IMR-90 (cell line): ENCODE measurements around the gene RPH3AL. TPM values are rescaled to one million over a fixed set of nuclear protein-coding genes. Genes with fewer than 3 reads are reported as not detected.

ENCODE experiments used
- ATAC-seq: fragments of 200-7000 bp; cut with Tn5 transposase; 2 replicates; pipeline ENCODE4 v1.9.1; 2020; ENCODE audit warnings: low read depth, mild to moderate bottlenecking, moderate library complexity
- BruUV-seq: library from RNA; stranded (reverse); fragments of 400-500 nt; replicated peaks from 2 replicates; lab custom pipeline; 2021; lab: Mats Ljungman, UMichigan
- CTCF ChIA-PET: fragments of 300-600 bp; formaldehyde crosslinking; extraction: SDS; loops from one replicate; lab custom pipeline; 2021; ENCODE audit warnings: antibody characterized with exemption; lab: Yijun Ruan, JAX
- POLR2A ChIA-PET: fragments of 300-600 bp; sonication (Branson Sonifier 250); formaldehyde crosslinking; loops from one replicate; lab custom pipeline; 2022; ENCODE audit warnings: antibody characterized with exemption; ENCODE audit not compliant: unreplicated experiment; lab: Charles Lee
- DNase-seq: peaks from one replicate; pipeline ENCODE4 v3.0.0; 2013
- H2AFZ ChIP-seq: replicated peaks from 2 replicates; pipeline ENCODE3; 2013; ENCODE audit warnings: low read length, mild to moderate bottlenecking; ENCODE audit not compliant: poor library complexity
- H2AK5ac ChIP-seq: 2 replicates; pipeline ENCODE4 v1.6.1; 2013; ENCODE audit warnings: low read depth, low read length, inconsistent platforms
- H2AK9ac ChIP-seq: replicated peaks from 2 replicates; pipeline ENCODE3; 2013; ENCODE audit warnings: mild to moderate bottlenecking, low read depth, low read length, moderate library complexity; ENCODE audit not compliant: poor library complexity
- H2BK120ac ChIP-seq: 2 replicates; pipeline ENCODE4 v1.6.1; 2013; ENCODE audit warnings: low read depth, low read length, inconsistent platforms
- H2BK15ac ChIP-seq: 3 replicates; pipeline ENCODE4 v1.6.1; 2013; ENCODE audit warnings: low read depth, low read length, inconsistent platforms
- H2BK20ac ChIP-seq: 2 replicates; pipeline ENCODE4 v1.6.1; 2013; ENCODE audit warnings: low read depth, mild to moderate bottlenecking, inconsistent platforms, low read length, moderate library complexity
- H2BK5ac ChIP-seq: 2 replicates; pipeline ENCODE4 v1.6.1; 2013; ENCODE audit warnings: mild to moderate bottlenecking, low read depth, low read length, inconsistent platforms; ENCODE audit not compliant: poor library complexity, severe bottlenecking
- H3K14ac ChIP-seq: replicated peaks from 2 replicates; pipeline ENCODE4 v1.6.1; 2013; ENCODE audit warnings: low read depth, low read length, inconsistent platforms
- H3K18ac ChIP-seq: 2 replicates; pipeline ENCODE4 v1.6.1; 2013; ENCODE audit warnings: low read depth, low read length, control low read depth
- H3K23ac ChIP-seq: 2 replicates; pipeline ENCODE4 v1.6.1; 2013; ENCODE audit warnings: low read depth, low read length, inconsistent platforms
- H3K27ac ChIP-seq: 2 replicates; pipeline ENCODE4 v1.5.1; 2013; ENCODE audit warnings: mild to moderate bottlenecking, control low read depth, low read length; ENCODE audit not compliant: insufficient read depth
- H3K27me3 ChIP-seq: 2 replicates; pipeline ENCODE4 v1.6.1; 2013; ENCODE audit warnings: low read length; ENCODE audit not compliant: control insufficient read depth, insufficient read depth
- H3K36me3 ChIP-seq: 2 replicates; pipeline ENCODE4 v1.6.1; 2013; ENCODE audit warnings: low read length, mixed read lengths; ENCODE audit not compliant: control insufficient read depth, insufficient read depth
- H3K4ac ChIP-seq: 2 replicates; pipeline ENCODE4 v1.6.1; 2013; ENCODE audit warnings: low read depth, low read length, inconsistent platforms
- H3K4me1 ChIP-seq: 2 replicates; pipeline ENCODE4 v1.6.1; 2013; ENCODE audit warnings: low read length, mixed read lengths; ENCODE audit not compliant: control insufficient read depth, insufficient read depth
- H3K4me2 ChIP-seq: 2 replicates; pipeline ENCODE4 v1.6.1; 2013; ENCODE audit warnings: low read depth, mild to moderate bottlenecking, control low read depth, low read length, moderate library complexity
- H3K4me3 ChIP-seq: 2 replicates; pipeline ENCODE4 v1.5.1; 2013; ENCODE audit warnings: low read depth, mild to moderate bottlenecking, control low read depth, low read length, moderate library complexity; ENCODE audit not compliant: insufficient read depth
- H3K56ac ChIP-seq: 2 replicates; pipeline ENCODE4 v1.6.1; 2013; ENCODE audit warnings: low read length, inconsistent platforms; ENCODE audit not compliant: insufficient read depth; ENCODE audit errors: extremely low read depth
- H3K79me1 ChIP-seq, 2 experiments: 2 replicates each; pipeline ENCODE4 v1.6.1; 2013; ENCODE audit warnings: low read length in 2 of 2, inconsistent platforms in 1 of 2, low read depth in 1 of 2
- H3K9ac ChIP-seq: 2 replicates; pipeline ENCODE4 v1.6.1; 2013; ENCODE audit warnings: low read depth, low read length, control low read depth
- H3K9me1 ChIP-seq: 2 replicates; pipeline ENCODE4 v1.6.1; 2013; ENCODE audit warnings: low read length, inconsistent platforms; ENCODE audit not compliant: insufficient read depth
- H3K9me3 ChIP-seq: 2 replicates; pipeline ENCODE4 v1.6.1; 2013; ENCODE audit warnings: low read length; ENCODE audit not compliant: control insufficient read depth, insufficient read depth
- H4K20me1 ChIP-seq: 2 replicates; pipeline ENCODE4 v1.6.1; 2013; ENCODE audit warnings: low read length, inconsistent platforms; ENCODE audit not compliant: insufficient read depth
- H4K5ac ChIP-seq: 2 replicates; pipeline ENCODE4 v1.6.1; 2013; ENCODE audit warnings: mild to moderate bottlenecking, low read depth, low read length, control low read depth
- H4K8ac ChIP-seq, 2 experiments: 2 replicates each; pipeline ENCODE4 v1.6.1; 2013; ENCODE audit warnings: low read depth in 2 of 2, low read length in 2 of 2, control low read depth in 1 of 2, inconsistent platforms in 1 of 2
- H4K91ac ChIP-seq: 2 replicates; pipeline ENCODE4 v1.6.1; 2013; ENCODE audit warnings: low read depth, low read length, inconsistent platforms; ENCODE audit not compliant: insufficient read depth
- BHLHE40 ChIP-seq: fragments of 150-350 bp; IDR thresholded peaks from 2 replicates; pipeline ENCODE4 v1.6.1; 2016; ENCODE audit warnings: mild to moderate bottlenecking, low read depth, low read length
- CEBPB ChIP-seq: IDR thresholded peaks from 2 replicates; pipeline ENCODE4 v1.6.1; 2012; ENCODE audit warnings: low read depth, low read length, improper control_type of control experiment
- CHD1 ChIP-seq: IDR thresholded peaks from 2 replicates; pipeline ENCODE4 v1.6.1; 2012; ENCODE audit warnings: low read depth, low read length, improper control_type of control experiment
- CTCF ChIP-seq: conservative IDR thresholded peaks from 2 replicates; pipeline ENCODE4 v1.5.1; 2012; ENCODE audit warnings: mild to moderate bottlenecking, low read depth, low read length, improper control_type of control experiment
- ELK1 ChIP-seq: fragments of 150-350 bp; IDR thresholded peaks from 2 replicates; pipeline ENCODE4 v1.6.1; 2016; ENCODE audit warnings: low read depth, mild to moderate bottlenecking, low read length, moderate library complexity, borderline replicate concordance
- FOS ChIP-seq: fragments of 150-350 bp; IDR thresholded peaks from 2 replicates; pipeline ENCODE4 v1.6.1; 2016; ENCODE audit warnings: low read depth, low read length
- MAFK ChIP-seq: IDR thresholded peaks from 2 replicates; pipeline ENCODE4 v1.6.1; 2012; ENCODE audit warnings: low read depth, low read length, improper control_type of control experiment
- MAZ ChIP-seq: IDR thresholded peaks from 2 replicates; pipeline ENCODE4 v1.6.1; 2012; ENCODE audit warnings: low read depth, mild to moderate bottlenecking, low read length, improper control_type of control experiment, moderate library complexity, borderline replicate concordance
- MXI1 ChIP-seq: IDR thresholded peaks from 2 replicates; pipeline ENCODE4 v1.6.1; 2012; ENCODE audit warnings: low read depth, mild to moderate bottlenecking, low read length, moderate library complexity, borderline replicate concordance
- NFE2L2 ChIP-seq: fragments of 150-350 bp; IDR thresholded peaks from 2 replicates; pipeline ENCODE4 v1.6.1; 2016; ENCODE audit warnings: low read depth, mild to moderate bottlenecking, low read length
- POLR2A ChIP-seq: IDR thresholded peaks from 2 replicates; pipeline ENCODE4 v1.6.1; 2012; ENCODE audit warnings: mild to moderate bottlenecking, low read depth, low read length
- RAD21 ChIP-seq: IDR thresholded peaks from 2 replicates; pipeline ENCODE4 v1.6.1; 2012; ENCODE audit warnings: low read length, improper control_type of control experiment
- RFX5 ChIP-seq: IDR thresholded peaks from 2 replicates; pipeline ENCODE4 v1.8.0; 2012; ENCODE audit warnings: low read depth, mild to moderate bottlenecking, low read length, moderate library complexity
- SMC3 ChIP-seq: fragments of 150-350 bp; IDR thresholded peaks from 2 replicates; pipeline ENCODE4 v1.6.1; 2016; ENCODE audit warnings: low read depth, mild to moderate bottlenecking, antibody characterized with exemption, low read length, moderate library complexity
- WGBS, 2 experiments: methylation state at CpG; one replicate each; pipeline versions ENCODE4 v1.1.5 to v1.1.7; 2013; ENCODE audit warnings: missing lambda C conversion rate in 2 of 2; ENCODE audit not compliant: insufficient read length in 1 of 2; ENCODE audit errors: extremely low coverage in 2 of 2; 5-methylcytosine and 5-hydroxymethylcytosine counted together
- dilution Hi-C: fragments of 300-500 bp; cut with HindIII; formaldehyde crosslinking; loops from one replicate; pipeline ENCODE4 v1.14.3; 2018; ENCODE audit warnings: low sequenced_read_pairs; ENCODE audit not compliant: unreplicated experiment
- in situ Hi-C: fragments of 300-500 bp; cut with MboI; formaldehyde crosslinking; loops from 3 replicates; pipeline ENCODE4 v1.14.3; 2019; ENCODE audit warnings: low sequenced_read_pairs, inconsistent platforms, mixed read lengths
- intact Hi-C: fragments of 100-400 bp; cut with micrococcal nuclease; formaldehyde crosslinking; loops from 2 replicates; pipeline ENCODE4 v1.10.0; 2022
- polyA plus RNA-seq, 3 experiments: library from polyadenylated mRNA; depleted of rRNA; stranded (reverse); fragments of >200 nt; gene quantifications; 2 replicates each; pipeline ENCODE4 v1.2.3, GENCODE V29; 2012; ENCODE audit warnings: low replicate concordance in 1 of 3
- total RNA-seq: library from RNA; depleted of rRNA; stranded (reverse); fragments of >200 nt; gene quantifications from 2 replicates; pipeline ENCODE4 v1.2.3, GENCODE V29; 2012
- TF ChIP-seq, protein P1 (sequence below): fragments of 150-350 bp; IDR thresholded peaks from 2 replicates; pipeline ENCODE4 v1.6.1; 2017; ENCODE audit warnings: mild to moderate bottlenecking, antibody characterized with exemption, low read length, low read depth

RPH3AL gene
- total and polyA plus RNA-seq, 2 of the 4 experiments (the other 2 are of a cell fraction), result 1.8 to 2.5 TPM

GRCh38 chr17:306536-307294 lies 45.9 kb downstream of the RPH3AL start:
- no peak overlapping the region for H2BK120ac ChIP-seq
- WGBS, 2 experiments, result 59% methylated on average over 7 of the region's 26 CpGs; no CpG with 5 or more reads in 1 of the 2 experiments
- no peak overlapping the region for H2AFZ ChIP-seq
- TF ChIP-seq MXI1 (no peak), RFX5 (no peak), MAZ (no peak), NFE2L2 (no peak), CTCF (no peak), BHLHE40 (no peak), CHD1 (no peak), CEBPB (no peak), SMC3 (no peak), MAFK (no peak), RAD21 (no peak), POLR2A (no peak), FOS (no peak), ELK1 (no peak)
- TF ChIP-seq, protein P1, sequence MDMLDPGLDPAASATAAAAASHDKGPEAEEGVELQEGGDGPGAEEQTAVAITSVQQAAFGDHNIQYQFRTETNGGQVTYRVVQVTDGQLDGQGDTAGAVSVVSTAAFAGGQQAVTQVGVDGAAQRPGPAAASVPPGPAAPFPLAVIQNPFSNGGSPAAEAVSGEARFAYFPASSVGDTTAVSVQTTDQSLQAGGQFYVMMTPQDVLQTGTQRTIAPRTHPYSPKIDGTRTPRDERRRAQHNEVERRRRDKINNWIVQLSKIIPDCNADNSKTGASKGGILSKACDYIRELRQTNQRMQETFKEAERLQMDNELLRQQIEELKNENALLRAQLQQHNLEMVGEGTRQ, result no peak
- H4K91ac ChIP-seq, result no peak overlapping the region
- H3K9me3 ChIP-seq, result no peaks in the 10 kb centered on the region
- ATAC-seq (no peak), DNase-seq (no peak)
- dilution Hi-C loops (no loop called here), in situ Hi-C loops (no loop called here), intact Hi-C loops (no loop called here)
- no peak overlapping the region for H3K18ac ChIP-seq
- no peak overlapping the region for H2AK9ac ChIP-seq
- H2AK5ac ChIP-seq, result no peak overlapping the region
- H3K79me1 ChIP-seq, result no peaks in the 10 kb centered on the region
- BruUV-seq, result no TSS peak
- no peak overlapping the region for H3K9ac ChIP-seq
- H3K4me2 ChIP-seq, result no peak overlapping the region
- no peak overlapping the region for H3K56ac ChIP-seq
- H2BK5ac ChIP-seq, result no peak overlapping the region
- H4K5ac ChIP-seq, result no peak overlapping the region
- H4K8ac ChIP-seq, result no peak overlapping the region
- H3K27me3 ChIP-seq, result peaks cover 28% of the 10 kb centered on the region
- H2BK20ac ChIP-seq, result no peak overlapping the region
- no peaks in the 10 kb centered on the region for H3K9me1 ChIP-seq
- H3K23ac ChIP-seq, result no peak overlapping the region
- CTCF ChIA-PET, result no interaction called here
- no peaks in the 10 kb centered on the region for H3K4me1 ChIP-seq
- H4K20me1 ChIP-seq, result 0 out of 2 replicates have a peak, but pooled peaks cover 3% of the 10 kb centered on the region
- no peak overlapping the region for H3K4ac ChIP-seq
- no peak overlapping the region for H3K27ac ChIP-seq
- H3K36me3 ChIP-seq, result no peaks in the 10 kb centered on the region
- no peak overlapping the region for H3K4me3 ChIP-seq
- POLR2A ChIA-PET, result no interaction called here
- no peak overlapping the region for H2BK15ac ChIP-seq
- H3K14ac ChIP-seq, result no peak overlapping the region
